Iris pigment epithelial cell (primary cell): ENCODE data around the gene BCAS4.
"Not testable (repeated sequence)": the region's sequence is repeated elsewhere in the genome, so short reads cannot be mapped to it uniquely, and the experiment has no call there.

Experiments used
- DNase-seq: peaks from one replicate; pipeline ENCODE4 v3.0.0-alpha.2; 2011; ENCODE audit warnings: low read depth

The BCAS4 gene

GRCh38 chr20:50794846-50795634 is at the start of gene BCAS4:
Gene BCAS4 (plus strand): TSS chr20:50795061. CDS start chr20:50795084, 23 bp downstream.
- peak; percentile 73 for DNase-seq

- DNase-seq: no peak
These were observed 49.2 kb upstream of the BCAS4 start for GRCh38 chr20:50745634-50746137.

DNA sequence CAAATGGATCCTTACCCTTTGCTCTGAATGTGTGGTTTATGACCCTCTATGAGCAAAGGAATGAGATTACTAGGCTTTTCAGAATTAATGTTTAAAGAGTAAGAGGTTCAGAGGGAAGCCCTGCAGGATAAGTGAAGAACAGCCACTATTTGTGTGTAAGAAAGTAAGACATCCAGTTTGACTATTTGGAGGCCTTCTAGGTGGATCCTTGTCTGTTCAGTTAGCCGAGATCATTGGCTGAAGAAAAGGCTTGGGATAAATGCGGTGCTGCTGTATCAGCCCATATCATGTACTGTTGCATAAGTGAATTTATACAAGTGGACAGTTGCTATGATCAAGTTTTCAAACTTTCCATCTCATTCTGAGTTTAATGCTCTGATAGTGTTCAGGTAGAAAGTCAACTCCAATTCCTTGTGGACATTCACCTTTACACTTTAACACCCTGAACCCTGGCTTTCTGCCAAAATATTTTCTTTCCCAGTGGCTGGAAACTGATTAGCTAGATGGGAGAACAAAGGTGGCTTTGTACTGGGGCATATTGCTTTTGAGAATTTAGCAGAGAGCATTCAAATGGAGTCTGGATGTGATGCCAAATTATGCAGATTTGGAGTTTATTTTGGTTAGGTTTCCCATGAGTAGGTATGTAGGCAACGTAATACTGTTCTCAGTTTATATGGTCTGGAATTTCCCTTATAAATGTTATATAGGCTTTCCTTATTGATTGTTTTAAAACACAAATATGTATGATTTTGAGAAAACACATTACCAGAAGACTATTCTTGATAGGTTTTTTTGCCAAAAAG is 48.5 kb upstream of the BCAS4 start:
- no peak for DNase-seq

DNA sequence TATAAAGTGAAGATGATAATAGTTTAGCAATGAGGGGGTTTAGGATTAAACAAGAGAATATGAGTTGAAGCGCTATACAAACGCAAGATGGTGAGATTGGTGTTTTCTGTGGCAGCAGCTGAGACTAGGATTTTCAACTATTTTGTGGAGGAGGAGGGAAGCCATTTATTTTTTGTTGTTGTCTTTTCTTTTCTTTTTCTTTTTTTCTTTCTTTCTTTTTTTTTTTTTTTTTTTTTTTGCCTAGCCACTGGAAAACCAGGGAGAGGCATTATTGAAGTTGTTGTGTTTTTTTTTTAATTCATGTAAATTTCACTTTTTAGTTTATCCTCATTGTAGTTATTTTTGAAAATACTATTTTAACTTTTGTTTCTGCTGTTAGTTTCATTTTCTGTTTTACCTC is 47.6 kb upstream of the BCAS4 start:
- DNase-seq: no peak

GRCh38 chr20:50750145-50750671 is 44.7 kb upstream of the BCAS4 start:
- no peak for DNase-seq

DNA sequence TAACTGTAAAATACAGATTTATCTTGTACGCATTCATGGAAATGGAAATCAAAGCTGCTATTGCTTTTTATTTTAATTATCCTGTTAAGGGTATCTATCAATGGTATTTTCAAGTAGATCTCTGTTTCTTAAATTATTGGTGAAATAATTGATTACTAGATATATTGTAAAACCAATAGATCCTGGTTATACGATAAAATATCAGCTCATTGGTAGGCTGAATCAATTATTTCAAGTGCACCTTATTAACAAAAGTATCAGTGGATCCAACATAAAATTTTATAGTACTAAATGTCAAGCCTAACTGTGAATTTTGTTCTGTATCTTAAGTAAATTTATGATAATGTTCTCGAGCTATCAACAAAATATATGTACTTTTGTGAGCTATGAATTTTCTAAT is 41.7 kb upstream of the BCAS4 start:
- no peak for DNase-seq

DNA sequence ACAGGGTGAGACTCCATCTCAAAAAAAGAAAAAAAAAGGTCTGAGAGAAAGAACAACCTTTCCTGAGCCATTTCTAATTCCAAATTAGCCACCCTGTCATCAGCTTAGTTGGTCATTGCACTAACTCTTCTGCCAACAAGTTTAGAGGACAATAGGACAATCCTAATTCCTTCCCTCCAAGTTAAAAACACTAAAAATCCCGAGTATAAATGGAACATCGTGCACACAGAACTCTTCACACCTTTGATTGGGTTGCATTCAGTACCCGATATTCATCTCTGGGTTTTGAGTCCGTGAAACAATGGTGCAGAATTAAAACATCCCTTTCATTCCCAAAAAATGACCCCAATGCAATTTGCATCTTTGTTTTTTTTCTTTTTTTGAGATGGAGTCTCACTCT is 40.4 kb upstream of the BCAS4 start:
- DNase-seq: no peak

GRCh38 chr20:50756447-50756846 is 38.4 kb upstream of the BCAS4 start:
- DNase-seq: no peak

DNA sequence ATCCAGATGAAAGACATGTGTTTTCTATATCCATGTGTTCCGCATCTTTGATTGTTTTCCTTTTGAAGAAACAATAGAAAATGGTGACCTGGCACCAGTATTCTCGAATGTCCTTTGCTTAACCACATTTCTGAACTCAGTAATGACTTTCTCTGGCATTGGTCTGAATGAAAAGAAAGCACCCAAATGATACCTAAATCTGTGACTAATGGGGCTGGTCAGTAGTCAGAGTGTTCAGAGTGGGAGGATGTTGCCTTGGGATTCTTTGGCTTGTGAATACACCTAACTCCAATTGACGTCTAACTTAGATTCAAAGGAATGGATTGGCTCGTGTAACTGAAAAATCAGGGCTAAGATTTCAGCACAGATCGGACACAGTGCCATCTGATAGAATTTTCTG is 36.4 kb upstream of the BCAS4 start:
- DNase-seq: no peak

GRCh38 chr20:50758992-50759391 is 35.9 kb upstream of the BCAS4 start:
- no peak for DNase-seq

GRCh38 chr20:50759678-50760077 is 35.2 kb upstream of the BCAS4 start:
- no peak for DNase-seq

DNA sequence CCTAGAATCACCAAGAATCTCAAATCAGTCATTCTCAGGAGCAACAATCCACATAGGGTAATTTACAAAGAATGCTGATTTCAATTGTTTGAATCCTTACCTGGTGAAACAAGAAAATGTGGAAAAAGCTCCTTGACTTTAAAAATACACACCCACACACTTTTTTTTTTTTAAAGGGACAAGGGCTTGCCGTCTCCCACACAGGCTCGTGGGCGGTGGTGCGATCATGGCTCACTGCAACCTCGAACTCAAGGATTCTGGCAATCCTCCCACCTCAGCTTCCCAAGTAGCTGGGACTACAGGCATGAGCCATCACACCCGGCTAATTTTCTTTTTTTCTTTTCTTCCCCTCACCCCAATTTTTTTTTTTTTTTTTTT is 32.8 kb upstream of the BCAS4 start:
- DNase-seq: peak; percentile 16

GRCh38 chr20:50762435-50763220 is 32.2 kb upstream of the BCAS4 start:
- DNase-seq: peak; percentile 65

GRCh38 chr20:50763550-50764458 is 31.1 kb upstream of the BCAS4 start:
- DNase-seq: not testable (repeated sequence)

GRCh38 chr20:50765251-50765650 is 29.6 kb upstream of the BCAS4 start:
- not testable (repeated sequence) for DNase-seq

- no peak for DNase-seq
These were observed 29.2 kb upstream of the BCAS4 start for GRCh38 chr20:50765674-50766073.

- DNase-seq: not testable (repeated sequence)
These were observed 27.7 kb upstream of the BCAS4 start for GRCh38 chr20:50766955-50767809.

DNA sequence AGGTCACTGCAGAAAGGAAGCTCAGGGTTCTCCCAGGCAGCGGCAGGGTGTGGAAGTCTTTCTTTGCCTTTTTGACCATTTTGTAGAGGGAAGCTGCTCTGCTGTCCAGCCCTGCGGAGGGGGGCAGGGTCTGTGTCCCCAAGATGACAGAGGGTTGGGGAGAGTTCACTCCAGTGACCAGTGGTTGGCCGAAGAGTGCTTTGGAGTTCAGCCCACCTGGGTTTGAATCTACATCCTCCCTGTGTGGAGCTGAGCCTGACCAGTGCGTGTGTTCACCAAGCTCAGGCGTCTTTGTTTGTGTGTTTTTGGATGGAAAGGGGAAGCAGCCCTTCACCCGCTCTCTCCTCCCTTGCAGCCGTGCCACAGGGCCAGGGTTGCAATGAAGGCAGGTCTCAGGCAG is 25.9 kb upstream of the BCAS4 start:
- not testable (repeated sequence) for DNase-seq

DNA sequence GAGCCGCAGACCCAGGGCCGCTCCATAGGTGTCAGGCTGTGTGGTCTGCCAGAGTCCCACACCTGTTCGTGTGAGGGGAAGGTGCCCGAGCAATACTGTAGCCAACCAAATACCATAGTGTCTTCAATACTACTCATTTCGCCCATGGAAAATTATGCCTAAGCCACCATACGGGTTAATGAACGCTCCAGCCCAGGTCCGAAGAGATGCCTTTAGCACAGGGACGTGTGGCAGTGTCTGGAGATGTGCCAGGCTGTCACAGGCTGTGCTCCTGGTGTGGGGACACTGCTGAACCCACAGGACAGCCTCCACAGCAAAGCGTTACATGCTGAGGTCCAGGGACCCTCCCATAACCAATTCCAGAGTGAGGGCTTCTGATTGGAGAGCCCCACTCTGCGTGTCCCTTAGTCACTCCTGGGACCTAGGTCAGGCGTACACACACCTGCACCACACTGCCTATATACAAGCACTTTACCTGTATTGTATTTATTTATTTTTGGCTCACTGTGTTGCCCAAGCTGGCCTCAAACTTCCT is 25.2 kb upstream of the BCAS4 start:
- not testable (repeated sequence) for DNase-seq
